Caco-2 (cell line): Measurements from ENCODE around the gene RAB3A. TPM values are rescaled to one million over a fixed set of nuclear protein-coding genes. Genes with fewer than 3 reads are reported as not detected.

Source experiments
- BruUV-seq: library from RNA; stranded (reverse); fragments of 400-500 nt; replicated peaks from 2 replicates; lab custom pipeline; 2021; lab: Mats Ljungman, UMichigan
- CTCF ChIA-PET: fragments of 300-600 bp; sonication (Branson Sonifier 250); formaldehyde crosslinking; loops from one replicate; lab custom pipeline; 2022; ENCODE audit warnings: antibody characterized with exemption; lab: Charles Lee
- POLR2A ChIA-PET: fragments of 300-600 bp; sonication (Branson Sonifier 250); formaldehyde crosslinking; loops from one replicate; lab custom pipeline; 2022; ENCODE audit warnings: antibody characterized with exemption; lab: Charles Lee
- DNase-seq, 2 experiments: peaks; one replicate each; pipeline versions ENCODE4 v3.0.0 to v3.0.0-alpha.2; 2020 to 2022
- H3K27me3 ChIP-seq: replicated peaks from 2 replicates; pipeline ENCODE4 v1.6.0; 2011; ENCODE audit warnings: low read length; ENCODE audit not compliant: control insufficient read depth, insufficient read depth
- H3K36me3 ChIP-seq: 2 replicates; pipeline ENCODE4 v1.5.1; 2011; ENCODE audit warnings: low read length; ENCODE audit not compliant: control insufficient read depth, insufficient read depth
- H3K4me1 ChIP-seq: fragments of 250-450 bp; sonication (Bioruptor Pico); 2 replicates; pipeline ENCODE4 v1.5.1; 2020; ENCODE audit warnings: mild to moderate bottlenecking
- H3K4me3 ChIP-seq: 2 replicates; pipeline ENCODE4 v1.5.1; 2011; ENCODE audit warnings: low read depth, mild to moderate bottlenecking, control low read depth, low read length
- H3K9me3 ChIP-seq: fragments of 250-450 bp; sonication (Bioruptor Pico); 2 replicates; pipeline ENCODE4 v1.5.1; 2020; ENCODE audit warnings: mild to moderate bottlenecking, moderate library complexity
- H3K27ac Mint-ChIP-seq: one replicate; pipeline ENCODE4 v1.8.0; 2022; ENCODE audit warnings: mixed read lengths; ENCODE audit not compliant: unreplicated experiment
- H3K27me3 Mint-ChIP-seq: one replicate; pipeline ENCODE4 v1.8.0; 2022; ENCODE audit warnings: mixed read lengths; ENCODE audit not compliant: insufficient read depth, unreplicated experiment
- H3K36me3 Mint-ChIP-seq: one replicate; pipeline ENCODE4 v1.8.0; 2022; ENCODE audit warnings: mild to moderate bottlenecking, mixed read lengths; ENCODE audit not compliant: insufficient read depth, unreplicated experiment
- H3K4me1 Mint-ChIP-seq: one replicate; pipeline ENCODE4 v1.8.0; 2022; ENCODE audit warnings: low read depth, mixed read lengths; ENCODE audit not compliant: unreplicated experiment
- H3K4me3 Mint-ChIP-seq: one replicate; pipeline ENCODE4 v1.8.0; 2022; ENCODE audit warnings: mild to moderate bottlenecking, moderate library complexity, mixed read lengths; ENCODE audit not compliant: unreplicated experiment
- H3K9me3 Mint-ChIP-seq: one replicate; pipeline ENCODE4 v1.8.0; 2022; ENCODE audit warnings: mixed read lengths; ENCODE audit not compliant: unreplicated experiment
- intact Hi-C: fragments of 100-400 bp; cut with micrococcal nuclease; formaldehyde crosslinking; loops from one replicate; pipeline ENCODE4 v1.10.0; 2022; ENCODE audit not compliant: unreplicated experiment
- total RNA-seq: library from RNA; stranded (reverse); gene quantifications from 2 replicates; pipeline ENCODE4 v1.2.3, GENCODE V29; 2022
- TF ChIP-seq, protein P1 (sequence below), 2 experiments: fragments of 200-600 bp in 1 of 2; IDR thresholded peaks; 1 replicate in 1 of 2; 2 replicates in 1 of 2; pipeline versions ENCODE4 v1.5.1 to v1.8.0; 2011 to 2022; ENCODE audit warnings: antibody characterized with exemption in 1 of 2, control low read depth in 1 of 2, inconsistent platforms in 1 of 2, low read depth in 1 of 2, low read length in 1 of 2, mild to moderate bottlenecking in 1 of 2, moderate library complexity in 1 of 2; ENCODE audit not compliant: insufficient read depth in 1 of 2, severe bottlenecking in 1 of 2, unreplicated experiment in 1 of 2

RAB3A gene
- total RNA-seq, 1 experiment from 2014 or later, result 2.3 TPM

DNA sequence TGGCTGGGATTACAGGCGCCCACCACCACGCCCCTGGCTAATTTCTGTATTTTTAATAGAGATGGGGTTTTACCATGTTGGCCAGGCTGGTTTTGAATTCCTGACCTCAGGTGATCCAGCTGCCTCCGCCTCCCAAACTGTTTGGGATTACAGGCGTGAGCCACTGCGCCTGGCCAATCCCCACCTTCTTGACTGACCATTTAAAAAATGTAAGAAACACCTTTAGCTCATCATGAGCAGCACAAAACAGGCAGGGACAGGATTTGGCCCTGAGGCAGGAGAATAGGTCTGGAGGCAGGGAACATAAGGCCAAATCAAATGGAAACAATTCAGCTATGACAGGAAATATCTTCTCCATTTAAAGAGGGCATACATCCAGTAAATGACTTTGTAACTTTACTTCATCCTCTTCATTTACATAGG lies 12.2 kb downstream of the RAB3A start:
- Mint-ChIP-seq H3K36me3 (peaks cover 19% of the 10 kb centered on the region), H3K4me1 (no peaks in the 10 kb centered on the region), H3K27ac (peak overlapping the region; percentile 69), H3K4me3 (peak overlapping the region; percentile 76), H3K27me3 (no peaks in the 10 kb centered on the region), H3K9me3 (no peaks in the 10 kb centered on the region)
- Histone ChIP-seq H3K4me3 (peak overlapping the region; percentile 7; the same call in 1 of the 2 replicates), H3K9me3 (no peaks in the 10 kb centered on the region), H3K27me3 (no peaks in the 10 kb centered on the region), H3K4me1 (peaks cover 4% of the 10 kb centered on the region; the same call in 1 of the 2 replicates), H3K36me3 (no peaks in the 10 kb centered on the region; the same call in 1 of the 2 replicates)
- BruUV-seq, result no TSS peak
- intact Hi-C loops, result loop anchor here (1.0 to 2.0 kb wide), 2 partner anchors 13 to 137 kb away; partner anchors contain the start of gene RAB3A
- DNase-seq, result no peak
- ChIA-PET CTCF (interaction anchor here (0.6 to 2.2 kb wide), 5 partner anchors 13 to 137 kb away, joined by 5 to 16 read pairs (median 6); partner anchors contain the start of gene RAB3A), POLR2A (interaction anchor here (0.5 to 2.2 kb wide), 5 partner anchors 32 to 137 kb away, joined by 3 to 15 read pairs (median 4); partner anchors contain the start of gene JUND)
- TF ChIP-seq, protein P1, sequence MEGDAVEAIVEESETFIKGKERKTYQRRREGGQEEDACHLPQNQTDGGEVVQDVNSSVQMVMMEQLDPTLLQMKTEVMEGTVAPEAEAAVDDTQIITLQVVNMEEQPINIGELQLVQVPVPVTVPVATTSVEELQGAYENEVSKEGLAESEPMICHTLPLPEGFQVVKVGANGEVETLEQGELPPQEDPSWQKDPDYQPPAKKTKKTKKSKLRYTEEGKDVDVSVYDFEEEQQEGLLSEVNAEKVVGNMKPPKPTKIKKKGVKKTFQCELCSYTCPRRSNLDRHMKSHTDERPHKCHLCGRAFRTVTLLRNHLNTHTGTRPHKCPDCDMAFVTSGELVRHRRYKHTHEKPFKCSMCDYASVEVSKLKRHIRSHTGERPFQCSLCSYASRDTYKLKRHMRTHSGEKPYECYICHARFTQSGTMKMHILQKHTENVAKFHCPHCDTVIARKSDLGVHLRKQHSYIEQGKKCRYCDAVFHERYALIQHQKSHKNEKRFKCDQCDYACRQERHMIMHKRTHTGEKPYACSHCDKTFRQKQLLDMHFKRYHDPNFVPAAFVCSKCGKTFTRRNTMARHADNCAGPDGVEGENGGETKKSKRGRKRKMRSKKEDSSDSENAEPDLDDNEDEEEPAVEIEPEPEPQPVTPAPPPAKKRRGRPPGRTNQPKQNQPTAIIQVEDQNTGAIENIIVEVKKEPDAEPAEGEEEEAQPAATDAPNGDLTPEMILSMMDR (IDR thresholded peaks at IDR 0.05; ENCODE audit: insufficient read depth in 1 of 2, low read depth in 1 of 2, low read length in 1 of 2, severe bottlenecking in 1 of 2, unreplicated experiment in 1 of 2), result no peak

DNA sequence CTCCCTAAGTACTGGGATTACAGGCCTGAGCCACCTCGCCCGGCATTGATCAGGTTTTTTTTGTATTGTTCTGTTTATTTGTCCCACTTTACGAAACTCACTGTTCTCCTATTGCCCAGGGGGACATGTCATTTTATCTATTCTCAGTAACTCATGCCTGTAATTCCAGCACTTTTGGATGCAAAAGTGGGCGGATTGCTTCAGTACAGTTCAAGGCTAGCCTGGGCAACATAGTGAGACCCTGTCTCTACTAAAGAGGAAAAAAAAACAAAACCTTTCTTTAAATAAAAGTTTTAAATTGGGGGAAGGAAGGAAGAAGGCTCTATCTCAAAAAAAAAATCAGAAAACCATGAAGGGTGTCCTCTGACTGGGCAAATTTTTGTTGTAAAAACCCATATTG lies 13.6 kb downstream of the RAB3A start:
- Mint-ChIP-seq H3K36me3 (peaks cover 19% of the 10 kb centered on the region), H3K4me3 (no peak overlapping the region), H3K27me3 (no peaks in the 10 kb centered on the region), H3K9me3 (no peaks in the 10 kb centered on the region), H3K27ac (no peak overlapping the region), H3K4me1 (no peaks in the 10 kb centered on the region)
- BruUV-seq, result no TSS peak
- POLR2A ChIA-PET, result no interaction called here
- intact Hi-C loops, result no loop called here
- H3K36me3 ChIP-seq, result no peaks in the 10 kb centered on the region
- no peaks in the 10 kb centered on the region for H3K9me3 ChIP-seq
- peaks cover 4% of the 10 kb centered on the region; the same call in 1 of the 2 replicates for H3K4me1 ChIP-seq
- TF ChIP-seq, protein P1 (IDR thresholded peaks at IDR 0.05; ENCODE audit: insufficient read depth in 1 of 2, low read depth in 1 of 2, low read length in 1 of 2, severe bottlenecking in 1 of 2, unreplicated experiment in 1 of 2), result no peak
- H3K27me3 ChIP-seq, result no peaks in the 10 kb centered on the region
- CTCF ChIA-PET, result interaction anchor here (0.7 kb wide), 1 partner anchor 14 kb away, joined by 4 read pairs; the partner anchor contains the start of gene RAB3A
- DNase-seq, result no peak
- H3K4me3 ChIP-seq, result no peak overlapping the region

DNA sequence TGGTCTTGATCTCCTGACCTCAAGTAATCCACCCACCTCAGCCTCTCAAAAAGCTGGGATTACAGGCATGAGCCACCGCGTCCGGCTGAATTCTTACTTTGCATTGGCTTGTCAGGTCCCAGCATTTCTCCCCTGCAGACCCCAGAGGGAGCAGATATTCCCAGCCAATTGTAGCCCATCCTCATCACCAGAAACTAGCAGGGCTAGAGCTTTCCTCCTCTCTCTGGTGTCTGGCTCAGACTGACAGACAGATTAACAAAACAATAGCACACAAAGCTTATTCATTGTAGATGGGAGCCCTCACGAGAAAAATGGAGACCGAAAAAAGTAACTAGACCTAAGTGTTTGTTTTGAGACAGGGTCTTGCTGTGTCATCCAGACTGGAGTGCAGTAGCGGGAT lies 18.3 kb downstream of the RAB3A start:
- no peaks in the 10 kb centered on the region for H3K4me1 ChIP-seq
- no peaks in the 10 kb centered on the region for H3K9me3 ChIP-seq
- Mint-ChIP-seq H3K27me3 (no peaks in the 10 kb centered on the region), H3K36me3 (no peaks in the 10 kb centered on the region), H3K4me1 (no peaks in the 10 kb centered on the region), H3K9me3 (no peaks in the 10 kb centered on the region), H3K27ac (no peak overlapping the region), H3K4me3 (no peak overlapping the region)
- intact Hi-C loops, result no loop called here
- TF ChIP-seq, protein P1 (IDR thresholded peaks at IDR 0.05; ENCODE audit: insufficient read depth in 1 of 2, low read depth in 1 of 2, low read length in 1 of 2, severe bottlenecking in 1 of 2, unreplicated experiment in 1 of 2), result no peak
- ChIA-PET POLR2A (no interaction called here), CTCF (no interaction called here)
- DNase-seq, result no peak
- no peaks in the 10 kb centered on the region for H3K36me3 ChIP-seq
- H3K27me3 ChIP-seq, result no peaks in the 10 kb centered on the region
- BruUV-seq, result no TSS peak
- no peak overlapping the region for H3K4me3 ChIP-seq
